DMS79 (cell line): ENCODE data around the gene AP2B1.
"Not testable (repeated sequence)": the region's sequence is repeated elsewhere in the genome, so short reads cannot be mapped to it uniquely, and the experiment has no call there.

Source experiments
- DNase-seq: peaks from one replicate; lab custom pipeline; 2025; lab: John Stamatoyannopoulos, UW

AP2B1 gene

GRCh38 chr17:35700150-35700549 lies 113.0 kb downstream of the AP2B1 start:
- no peak for DNase-seq

GRCh38 chr17:35701491-35701890 lies 114.4 kb downstream of the AP2B1 start:
- no peak for DNase-seq

GRCh38 chr17:35703308-35703707 lies 116.2 kb downstream of the AP2B1 start:
- DNase-seq, result not testable (repeated sequence)

GRCh38 chr17:35705230-35705629 lies 118.1 kb downstream of the AP2B1 start:
- no peak for DNase-seq

- DNase-seq, result no peak
These were observed 118.6 kb downstream of the AP2B1 start for GRCh38 chr17:35705705-35706104.

GRCh38 chr17:35708149-35708548 lies 121.0 kb downstream of the AP2B1 start:
- no peak for DNase-seq

- DNase-seq, result no peak
These were observed 121.8 kb downstream of the AP2B1 start for GRCh38 chr17:35708951-35709350.

- peak; percentile 12 for DNase-seq
These were observed 122.8 kb downstream of the AP2B1 start for GRCh38 chr17:35709874-35710273.

- DNase-seq, result no peak
These were observed 123.8 kb downstream of the AP2B1 start for GRCh38 chr17:35710950-35711349.

- no peak for DNase-seq
These were observed 126.1 kb downstream of the AP2B1 start for GRCh38 chr17:35713069-35713728.

- DNase-seq, result no peak
These were observed 127.9 kb downstream of the AP2B1 start for GRCh38 chr17:35714988-35715387.

GRCh38 chr17:35715416-35715815 lies 128.3 kb downstream of the AP2B1 start:
- DNase-seq, result peak; percentile 23

- DNase-seq, result no peak
These were observed 129.1 kb downstream of the AP2B1 start for GRCh38 chr17:35716173-35716572.

- no peak for DNase-seq
These were observed 129.9 kb downstream of the AP2B1 start for GRCh38 chr17:35716897-35717465.

GRCh38 chr17:35717475-35717874 lies 130.4 kb downstream of the AP2B1 start:
- DNase-seq, result no peak

- DNase-seq, result no peak
These were observed 136.6 kb downstream of the AP2B1 start for GRCh38 chr17:35723735-35724134.

GRCh38 chr17:35725058-35725457 lies 137.9 kb downstream of the AP2B1 start:
- no peak for DNase-seq

GRCh38 chr17:35725802-35726126 lies 138.6 kb downstream of the AP2B1 start:
- no peak for DNase-seq

GRCh38 chr17:35726127-35726952 lies 139.2 kb downstream of the AP2B1 start:
- no peak for DNase-seq

- DNase-seq, result peak; percentile 86
These were observed 139.9 kb downstream of the AP2B1 start for GRCh38 chr17:35726953-35727460.

- DNase-seq, result peak; percentile 53
These were observed 140.5 kb downstream of the AP2B1 start for GRCh38 chr17:35727635-35728034.

GRCh38 chr17:35728551-35728950 lies 141.4 kb downstream of the AP2B1 start:
- no peak for DNase-seq

GRCh38 chr17:35729405-35729833 lies 142.3 kb downstream of the AP2B1 start:
- DNase-seq, result no peak
